Measurements from ENCODE around the gene GPR63.

GPR63 gene

DNA sequence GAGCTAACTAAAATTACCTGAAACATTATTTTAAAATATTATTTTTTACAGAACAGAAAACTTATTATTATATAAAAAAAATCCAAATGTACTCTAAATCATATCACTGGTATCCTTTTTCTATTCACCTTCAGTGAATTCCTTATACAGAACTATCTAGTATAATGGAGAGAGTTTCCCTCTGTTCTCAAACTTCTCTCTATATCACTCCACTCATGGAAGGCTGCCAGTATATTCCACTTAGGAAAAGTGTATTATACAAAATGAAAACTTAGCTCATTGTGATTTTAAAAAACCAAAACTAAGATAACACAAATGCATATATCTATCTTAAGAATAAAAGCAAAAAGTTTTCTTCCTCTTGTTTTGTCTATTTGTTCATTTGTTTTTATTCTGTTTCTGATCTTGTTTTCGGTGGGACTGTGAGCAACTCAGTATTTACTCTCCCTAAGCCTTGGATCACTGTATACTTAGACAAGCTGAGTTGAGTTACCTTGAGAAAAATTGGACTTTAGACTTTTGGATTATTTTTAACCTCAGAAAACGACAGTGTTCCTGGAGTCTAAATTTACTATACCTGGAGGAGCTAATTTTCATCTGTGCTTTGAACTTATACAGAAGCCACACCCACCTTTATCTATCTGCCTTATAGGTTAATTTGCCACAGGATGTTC is 61.4 kb downstream of the GPR63 start:
- H3K36me3 ChIP-seq (ENCODE audit: insufficient read depth, low read length): no peaks in the 10 kb centered on the region
- H3K4me1 ChIP-seq (ENCODE audit: insufficient read depth, low read length): no peaks in the 10 kb centered on the region
- no peaks in the 10 kb centered on the region for H3K27me3 ChIP-seq (ENCODE audit: insufficient read depth, low read length)
- H2AFZ ChIP-seq (ENCODE audit: low read depth, low read length): no peak overlapping the region
- no peak overlapping the region for H3K4me3 ChIP-seq (ENCODE audit: low read length)
- no peaks in the 10 kb centered on the region for H3K9me3 ChIP-seq (ENCODE audit: low read length)

DNA sequence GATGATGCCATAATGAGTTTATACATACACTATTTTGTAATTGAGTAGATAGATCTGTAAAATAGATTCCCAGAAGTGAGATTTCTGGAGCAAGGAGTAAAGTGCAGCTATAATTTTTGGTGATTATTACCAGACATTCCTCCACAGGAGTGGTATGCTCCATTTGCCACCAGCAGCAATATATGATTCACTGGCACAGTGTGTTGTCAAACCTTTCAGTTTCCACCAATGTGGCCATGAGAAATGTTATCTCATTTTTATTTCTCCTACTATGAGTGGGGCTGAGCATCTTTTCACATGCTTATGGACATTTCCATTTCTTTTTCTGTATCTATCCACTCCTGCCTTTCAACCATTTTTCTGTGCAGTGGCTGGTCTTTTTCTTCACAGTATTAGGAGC is 70.5 kb downstream of the GPR63 start:
- Histone ChIP-seq H3K27me3 (ENCODE audit: insufficient read depth, low read length) (peaks cover 3% of the 10 kb centered on the region), H3K4me3 (ENCODE audit: low read length) (no peak overlapping the region), H3K9me3 (ENCODE audit: low read length) (no peaks in the 10 kb centered on the region), H3K36me3 (ENCODE audit: insufficient read depth, low read length) (no peaks in the 10 kb centered on the region), H2AFZ (ENCODE audit: low read depth, low read length) (no peak overlapping the region), H3K4me1 (ENCODE audit: insufficient read depth, low read length) (no peaks in the 10 kb centered on the region)

DNA sequence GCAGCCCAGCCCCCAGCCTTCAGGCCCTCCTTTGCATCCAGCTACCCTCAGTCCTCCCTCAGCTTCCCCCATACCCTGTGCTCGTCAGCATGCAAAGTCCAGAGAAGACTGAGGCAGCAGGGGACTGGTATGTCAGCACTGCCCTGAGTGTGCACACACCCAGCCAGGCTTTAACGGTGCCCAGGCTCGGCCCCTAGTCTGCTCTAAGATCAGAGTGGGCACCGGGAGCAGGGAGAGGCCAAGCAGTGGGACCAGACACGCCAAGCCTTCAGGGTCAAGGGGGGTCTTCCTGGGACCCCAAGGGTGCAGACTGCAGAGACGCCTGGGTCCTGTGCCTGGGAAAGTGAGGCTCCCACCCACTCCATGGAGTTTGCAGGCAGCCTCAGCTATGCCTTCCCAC is 74.7 kb downstream of the GPR63 start:
- peaks cover 3% of the 10 kb centered on the region for H3K27me3 ChIP-seq (ENCODE audit: insufficient read depth, low read length)
- H3K36me3 ChIP-seq (ENCODE audit: insufficient read depth, low read length): no peaks in the 10 kb centered on the region
- no peak overlapping the region for H2AFZ ChIP-seq (ENCODE audit: low read depth, low read length)
- no peaks in the 10 kb centered on the region for H3K4me1 ChIP-seq (ENCODE audit: insufficient read depth, low read length)
- no peaks in the 10 kb centered on the region for H3K9me3 ChIP-seq (ENCODE audit: low read length)
- no peak overlapping the region for H3K4me3 ChIP-seq (ENCODE audit: low read length)

DNA sequence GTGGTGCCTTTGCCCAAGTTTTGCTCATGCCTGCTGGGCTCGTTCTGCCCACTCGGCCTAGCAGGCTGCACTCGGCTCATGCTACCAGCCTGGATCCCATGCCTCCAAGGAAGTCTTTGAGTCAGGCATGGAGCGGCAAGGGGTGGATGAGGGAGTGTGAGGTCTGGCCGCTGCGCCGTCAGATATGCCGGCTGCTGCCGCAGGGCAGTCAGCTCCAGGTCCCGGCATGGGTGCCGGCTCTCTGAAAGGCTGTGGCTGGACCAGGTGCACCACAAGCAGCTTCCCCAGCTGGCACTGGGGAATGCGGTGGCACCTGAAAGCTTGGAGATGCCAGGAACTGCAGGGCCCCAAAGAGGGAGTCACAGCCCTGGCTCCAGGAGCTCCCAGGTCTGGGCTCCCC is 75.5 kb downstream of the GPR63 start:
- Histone ChIP-seq H3K9me3 (ENCODE audit: low read length) (no peaks in the 10 kb centered on the region), H3K4me3 (ENCODE audit: low read length) (no peak overlapping the region), H3K27me3 (ENCODE audit: insufficient read depth, low read length) (peaks cover 3% of the 10 kb centered on the region)

DNA sequence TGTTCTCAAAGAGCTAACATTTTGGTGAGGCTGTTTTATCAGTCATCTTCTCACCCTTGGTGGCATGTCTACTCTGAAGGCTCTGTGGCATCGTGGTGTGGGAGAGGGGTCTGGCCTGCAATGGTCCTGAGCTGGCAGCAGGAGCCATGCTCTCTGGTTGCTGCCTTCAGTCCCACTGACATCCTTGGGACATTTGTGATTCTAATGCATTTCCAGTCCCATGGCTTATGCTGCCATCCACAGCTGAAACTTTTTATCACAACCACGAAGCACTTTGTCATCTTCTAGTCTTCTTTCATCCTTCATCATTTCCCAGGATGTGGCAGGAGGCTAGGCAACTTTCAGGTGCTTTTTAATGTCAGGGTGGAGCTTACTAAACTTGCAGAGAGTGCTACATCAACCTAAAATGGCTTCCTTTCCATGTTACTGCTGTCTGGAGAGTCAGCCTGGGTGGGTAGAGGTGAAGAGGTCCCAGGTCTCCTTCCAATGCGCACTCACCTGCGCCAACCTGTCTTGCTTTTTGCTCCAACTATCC is 77.1 kb downstream of the GPR63 start:
- no peaks in the 10 kb centered on the region for H3K4me1 ChIP-seq (ENCODE audit: insufficient read depth, low read length)
- H3K9me3 ChIP-seq (ENCODE audit: low read length): no peaks in the 10 kb centered on the region
- H3K4me3 ChIP-seq (ENCODE audit: low read length): no peak overlapping the region
- H2AFZ ChIP-seq (ENCODE audit: low read depth, low read length): no peak overlapping the region
- no peaks in the 10 kb centered on the region for H3K36me3 ChIP-seq (ENCODE audit: insufficient read depth, low read length)
- H3K27me3 ChIP-seq (ENCODE audit: insufficient read depth, low read length): peaks cover 3% of the 10 kb centered on the region

More for the DNA sequence above, 75.5 kb downstream of the GPR63 start:
- Histone ChIP-seq H3K36me3 (ENCODE audit: insufficient read depth, low read length) (no peaks in the 10 kb centered on the region), H3K4me1 (ENCODE audit: insufficient read depth, low read length) (no peaks in the 10 kb centered on the region), H2AFZ (ENCODE audit: low read depth, low read length) (no peak overlapping the region)

- Histone ChIP-seq H3K4me1 (ENCODE audit: insufficient read depth, low read length) (no peaks in the 10 kb centered on the region), H3K4me3 (ENCODE audit: low read length) (no peak overlapping the region), H3K27me3 (ENCODE audit: insufficient read depth, low read length) (no peaks in the 10 kb centered on the region), H3K9me3 (ENCODE audit: low read length) (no peaks in the 10 kb centered on the region), H2AFZ (ENCODE audit: low read depth, low read length) (no peak overlapping the region), H3K36me3 (ENCODE audit: insufficient read depth, low read length) (no peaks in the 10 kb centered on the region)
Measured at GRCh38 chr6:96755096-96755495, 82.2 kb downstream of the GPR63 start.

DNA sequence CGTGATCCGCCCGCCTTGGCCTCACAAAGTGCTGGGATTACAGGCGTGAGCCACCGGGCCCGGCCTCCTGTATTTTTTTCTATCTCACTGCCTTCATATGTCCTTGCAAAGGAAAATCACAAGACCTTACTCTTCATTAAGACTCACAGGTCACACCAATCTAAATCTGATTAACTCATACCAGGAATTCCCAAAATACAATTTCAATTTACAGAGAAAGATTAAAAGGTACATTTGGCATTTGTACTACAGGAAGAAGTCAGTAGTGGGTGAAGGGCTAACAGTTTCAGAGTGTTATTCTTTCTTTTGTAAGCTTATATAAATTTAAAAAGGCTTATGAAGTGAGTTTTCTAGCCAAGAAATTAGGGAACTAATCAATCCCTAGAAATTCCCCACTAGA is 87.4 kb downstream of the GPR63 start:
- H3K4me1 ChIP-seq (ENCODE audit: insufficient read depth, low read length): no peaks in the 10 kb centered on the region
- H3K4me3 ChIP-seq (ENCODE audit: low read length): no peak overlapping the region
- H3K36me3 ChIP-seq (ENCODE audit: insufficient read depth, low read length): no peaks in the 10 kb centered on the region
- no peak overlapping the region for H2AFZ ChIP-seq (ENCODE audit: low read depth, low read length)
- H3K27me3 ChIP-seq (ENCODE audit: insufficient read depth, low read length): no peaks in the 10 kb centered on the region
- no peaks in the 10 kb centered on the region for H3K9me3 ChIP-seq (ENCODE audit: low read length)

Measured in neuron (in vitro differentiated cells).